ACHN (cell line): ENCODE measurements around the gene DCAF10.
A peak's percentile ranks its signal among the peaks of the same experiment; 100 is the strongest.
"Not testable (repeated sequence)": the region's sequence is repeated elsewhere in the genome, so short reads cannot be mapped to it uniquely, and the experiment has no call there.

Experiments used
- DNase-seq: peaks from one replicate; pipeline ENCODE4 v3.0.0-alpha.2; 2015
- in situ Hi-C: cut with HindIII; loops from 2 replicates; pipeline ENCODE4 v1.10.0; 2017; ENCODE audit warnings: low sequenced_read_pairs, low pct_ligation_motif_present, low pct_unique_long_range_greater_than_20kb

DCAF10 gene

DNA sequence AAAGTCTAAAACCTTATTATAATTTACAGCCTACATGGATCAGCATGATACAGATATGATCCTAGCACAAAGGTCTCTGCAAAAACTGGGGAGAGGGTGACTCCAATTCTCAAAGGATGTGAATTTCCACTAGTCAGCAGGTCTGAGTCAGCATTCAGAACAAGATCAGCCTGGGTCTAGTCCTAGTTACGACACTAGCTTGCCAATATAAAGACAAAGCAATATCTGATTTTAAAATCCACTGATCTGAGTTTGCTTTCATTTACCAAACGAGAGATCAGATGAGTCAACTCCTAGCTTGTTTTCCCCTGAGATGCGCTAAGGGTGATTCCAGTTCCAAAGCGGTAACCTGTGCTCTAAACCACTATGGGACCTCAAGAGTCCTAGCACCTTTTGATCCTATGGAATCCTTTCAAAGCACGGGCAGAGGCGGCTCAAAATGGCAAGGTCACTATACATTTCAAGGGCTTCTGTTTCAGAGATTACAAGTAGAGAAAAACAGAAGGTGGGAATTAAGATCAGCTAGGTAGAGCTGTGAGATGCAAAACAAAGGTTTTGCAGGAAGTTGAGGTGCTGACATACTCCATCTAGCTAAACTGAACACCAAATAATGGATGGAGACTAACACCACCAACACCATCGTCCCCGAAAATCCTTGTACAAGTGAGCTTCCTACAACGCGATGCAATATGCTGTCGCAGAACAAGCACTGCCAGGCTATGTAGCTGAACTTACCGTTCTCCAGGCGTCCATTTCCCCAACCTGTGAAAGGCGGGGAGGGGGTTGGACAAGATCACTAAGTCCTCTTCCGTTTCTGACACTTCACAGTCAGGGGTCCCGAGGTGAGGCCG, 102.4 kb downstream of the DCAF10 start:
- peak; percentile 11 for DNase-seq
- in situ Hi-C loops = no loop called here

DNA sequence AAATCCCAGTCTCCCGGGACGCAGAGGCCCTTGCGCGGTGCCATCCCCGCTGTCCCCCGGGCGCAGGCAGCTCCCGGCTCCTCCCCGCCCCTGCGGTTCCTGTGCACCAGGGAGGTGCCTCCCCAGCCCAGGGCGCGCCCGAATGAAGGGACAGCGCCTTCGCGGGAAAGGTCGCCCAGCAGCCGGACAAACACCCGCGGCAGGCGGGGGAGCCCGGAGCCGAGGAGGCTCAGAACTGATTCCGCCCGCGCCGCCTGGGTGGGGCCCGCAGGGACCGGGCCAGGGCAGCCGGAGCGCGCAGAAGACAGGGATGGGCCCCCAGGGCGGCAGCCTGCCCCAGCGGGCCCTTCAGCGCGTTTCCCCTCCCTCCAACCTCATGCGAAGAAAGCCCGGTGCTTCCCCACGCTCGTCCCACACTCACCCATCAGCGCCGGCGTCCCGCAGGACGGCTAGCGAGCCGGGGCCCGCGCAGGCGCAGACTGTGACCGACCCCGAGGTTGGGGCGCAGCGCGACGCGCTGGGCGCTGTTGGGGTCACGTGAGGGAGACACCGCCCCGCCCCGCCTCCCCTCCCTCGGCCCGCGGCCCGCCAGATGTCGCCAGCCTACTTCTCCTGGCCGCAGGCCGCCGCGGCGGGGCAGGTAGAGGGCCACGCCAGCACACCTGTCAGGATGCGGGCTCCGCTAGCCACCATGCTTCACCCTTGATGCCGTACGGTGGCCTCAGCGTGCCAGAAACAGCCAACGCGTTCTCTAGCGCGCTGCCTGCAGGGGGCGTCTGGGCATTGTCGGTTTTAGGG, 103.2 kb downstream of the DCAF10 start, which contains the start of gene SLC25A51:
SLC25A51 (minus strand) TSS at position 481 of the 798 bp plus-strand sequence. CDS start 15,577 bp downstream, outside the sequence.
- in situ Hi-C loops = no loop called here
- DNase-seq = peak; percentile 85

DNA sequence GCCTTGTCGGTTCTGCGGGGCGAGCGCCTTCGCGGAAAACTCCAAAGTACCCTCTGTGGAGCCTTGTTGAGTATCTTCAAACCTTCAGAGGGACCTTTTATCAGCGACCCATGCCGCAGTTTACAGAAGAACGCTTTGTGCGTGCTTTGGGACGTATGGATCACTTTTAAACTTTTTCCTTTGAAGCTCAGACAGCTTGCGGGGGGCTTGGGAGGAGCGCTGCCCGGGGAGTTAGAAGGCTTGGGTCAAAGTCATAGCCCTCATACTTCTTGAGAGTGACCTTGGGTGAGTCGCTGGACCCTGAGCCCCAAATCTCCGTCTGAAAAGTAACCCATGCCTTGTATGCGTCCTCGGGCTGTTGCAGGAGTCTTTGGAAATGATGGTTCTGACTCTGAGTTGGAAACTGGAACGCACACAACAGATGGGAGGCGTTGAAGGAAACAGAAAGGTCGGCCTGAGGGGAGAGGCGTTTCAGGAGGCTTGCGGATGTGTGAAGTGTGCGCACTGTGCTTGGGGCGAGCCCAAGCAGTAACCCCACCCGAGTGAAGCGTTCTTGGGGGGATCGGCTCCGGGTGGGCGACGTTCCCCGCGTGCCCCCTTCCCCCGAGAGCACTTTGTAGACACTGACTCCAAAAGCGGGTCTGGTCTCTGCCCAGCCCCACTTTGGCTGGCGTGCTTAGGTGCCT, 104.0 kb downstream of the DCAF10 start:
- DNase-seq = no peak
- in situ Hi-C loops = no loop called here

DNA sequence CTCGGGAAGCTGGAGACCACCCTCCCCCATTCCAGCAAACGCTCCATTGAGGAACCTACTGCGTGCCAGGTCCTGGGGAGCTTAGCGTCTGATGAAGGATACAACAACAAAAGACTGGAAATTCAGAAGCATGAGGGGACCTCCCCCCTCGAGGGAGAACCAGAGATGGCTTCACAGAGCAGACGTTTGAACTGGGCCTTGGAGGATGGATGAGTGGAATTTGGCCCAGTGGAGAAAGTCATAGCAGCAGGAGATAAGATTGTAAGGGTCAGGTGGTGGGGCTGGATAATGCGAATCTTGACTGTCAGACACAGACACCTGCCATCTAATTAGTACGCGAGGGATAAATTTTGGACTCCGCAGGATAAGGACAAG, 104.5 kb downstream of the DCAF10 start:
- in situ Hi-C loops = no loop called here
- no peak for DNase-seq

DNA sequence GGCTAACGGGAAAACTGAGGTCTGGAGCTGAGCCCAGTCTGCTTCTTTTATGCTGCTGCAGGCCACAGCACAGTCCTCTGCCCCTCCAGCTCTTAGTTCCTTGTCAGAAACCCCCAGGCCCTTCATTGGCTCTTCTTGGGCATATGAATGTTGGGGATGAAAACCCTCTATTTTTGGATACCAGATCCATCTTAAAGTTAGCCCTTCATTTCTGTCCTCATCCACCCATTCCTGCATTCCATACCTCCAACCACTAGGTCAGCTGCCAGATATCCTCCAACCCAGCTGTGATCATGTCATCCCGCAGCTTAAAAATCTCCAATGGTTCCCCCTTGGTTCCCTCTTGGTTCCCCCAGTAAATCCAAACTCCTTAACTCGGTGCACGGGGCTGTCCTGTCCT, 105.2 kb downstream of the DCAF10 start:
- no peak for DNase-seq
- in situ Hi-C loops = no loop called here

DNA sequence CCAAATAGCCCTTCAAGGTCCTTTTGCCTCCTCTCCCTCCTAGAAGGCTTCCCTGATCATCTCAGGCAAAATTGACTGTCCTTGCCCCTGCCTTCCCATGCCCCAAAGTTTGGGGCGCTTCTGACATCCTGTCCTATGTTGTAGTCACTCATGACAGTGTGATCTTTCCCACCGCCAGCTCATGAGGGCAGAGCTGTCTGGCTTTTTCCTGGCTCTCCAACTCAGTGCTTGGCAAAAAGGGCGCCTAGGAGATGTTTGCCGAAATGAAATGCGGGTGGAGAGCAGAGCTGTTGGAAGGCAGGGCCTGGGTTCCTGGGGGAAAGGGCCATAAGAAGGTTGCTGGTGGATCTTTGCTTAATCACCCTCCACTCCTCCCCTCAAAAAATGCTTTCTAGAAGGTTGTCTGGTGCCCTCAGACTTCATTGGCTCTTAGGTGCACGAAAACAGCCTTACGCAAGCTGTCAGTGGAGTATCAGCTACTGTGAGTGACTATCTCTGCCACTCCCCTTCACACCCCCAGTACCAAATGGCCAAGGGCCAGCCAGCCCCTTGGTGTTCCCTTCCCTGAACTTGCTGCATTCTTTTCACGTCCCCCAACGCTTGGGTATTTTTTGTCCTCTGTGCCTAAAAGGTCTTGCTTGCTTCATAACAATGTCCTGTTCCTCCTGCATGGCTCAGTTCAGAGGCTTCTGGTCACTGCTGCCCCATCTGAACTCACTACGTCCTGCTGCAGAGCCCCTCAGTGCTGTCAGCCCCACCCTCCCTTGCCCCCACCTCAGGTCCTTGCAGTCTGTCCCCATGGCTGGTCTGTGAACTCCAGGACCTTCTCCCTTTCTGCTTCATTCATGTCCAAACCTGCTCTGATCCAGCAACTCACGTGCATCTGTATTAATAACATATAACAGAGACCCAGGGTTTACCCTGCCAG, 106.0 kb downstream of the DCAF10 start:
- DNase-seq = no peak
- in situ Hi-C loops = no loop called here

DNA sequence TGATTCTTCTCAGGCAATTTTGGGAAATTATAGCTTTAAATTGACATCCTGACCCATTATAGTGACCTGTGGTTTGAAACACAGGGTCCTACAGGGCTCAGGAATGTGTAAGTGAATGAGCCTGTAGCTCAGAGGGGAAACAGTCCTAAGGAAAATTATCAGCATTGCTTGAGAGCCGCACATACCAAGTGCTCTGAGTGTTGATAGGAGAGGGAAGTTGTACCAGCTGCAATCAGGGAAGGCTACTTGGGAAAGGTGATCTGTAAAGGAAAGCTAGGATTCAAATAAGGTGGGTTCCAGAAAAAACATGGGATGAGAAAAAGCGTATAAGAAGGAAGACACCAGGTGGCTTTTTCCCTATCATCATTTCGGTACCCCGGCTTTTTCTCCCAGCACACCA, 107.7 kb downstream of the DCAF10 start:
- in situ Hi-C loops = no loop called here

DNA sequence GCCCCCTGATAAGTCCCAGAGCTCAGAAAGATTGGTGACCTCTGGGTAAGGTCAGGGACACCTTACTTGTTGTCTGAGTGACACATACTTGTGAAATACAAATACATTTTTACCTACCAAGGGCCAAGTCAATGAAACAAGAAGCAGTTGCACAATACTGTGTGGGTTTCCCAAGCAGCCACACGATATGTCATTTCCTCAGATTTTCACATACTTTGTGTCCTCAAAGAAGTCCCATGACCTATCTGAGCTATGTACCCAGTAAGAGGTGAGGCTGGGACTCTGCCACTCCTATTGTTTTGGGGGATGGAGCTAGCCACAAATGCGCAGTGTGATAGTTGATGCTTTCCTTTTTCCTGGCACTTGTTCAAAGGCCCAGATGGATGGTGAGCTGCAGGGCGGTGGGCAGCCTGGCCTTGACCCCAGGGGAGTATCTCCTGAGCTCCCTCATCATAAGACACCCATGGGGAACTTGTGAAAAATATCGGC, 108.1 kb downstream of the DCAF10 start:
- in situ Hi-C loops = no loop called here
- no peak for DNase-seq

More for the DNA sequence above, 107.7 kb downstream of the DCAF10 start:
- DNase-seq = no peak

DNA sequence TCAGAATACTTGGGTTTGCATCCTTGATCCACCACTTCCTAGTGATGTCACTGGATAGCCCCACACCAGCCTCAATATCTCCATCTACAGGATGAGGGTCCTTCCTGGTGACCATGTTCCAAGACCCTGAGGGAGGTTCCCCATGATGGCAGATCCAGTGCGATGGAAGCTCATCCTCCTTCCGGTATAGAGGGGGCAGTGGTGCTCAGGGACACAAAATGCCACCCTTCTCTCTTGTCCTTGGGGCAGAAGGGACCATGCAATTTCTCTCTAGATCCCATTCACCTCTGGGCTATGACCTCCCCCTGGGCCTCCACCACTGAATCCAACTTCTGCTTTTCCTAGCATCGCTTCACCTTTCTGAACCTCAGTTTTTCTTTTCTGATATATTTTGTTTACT, 108.7 kb downstream of the DCAF10 start:
- no peak for DNase-seq
- in situ Hi-C loops = no loop called here

DNA sequence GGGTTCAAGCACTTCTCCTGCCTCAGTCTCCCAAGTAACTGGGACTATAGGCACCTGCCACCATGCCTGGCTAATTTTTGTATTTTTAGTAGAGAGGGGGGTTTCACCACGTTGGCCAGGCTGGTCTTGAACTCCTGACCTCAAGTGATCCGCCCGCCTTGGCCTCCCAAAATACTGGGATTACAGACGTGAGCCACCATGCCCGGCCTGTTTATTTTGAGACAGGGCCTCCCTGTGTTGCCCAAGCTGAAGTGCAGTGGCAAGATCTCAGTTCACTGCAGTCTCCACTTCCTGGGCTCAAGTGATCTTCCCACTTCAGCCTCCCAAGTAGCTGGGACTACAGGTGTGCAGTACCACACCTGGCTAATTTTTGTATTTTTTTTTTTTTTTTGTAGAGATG, 109.2 kb downstream of the DCAF10 start:
- DNase-seq, in situ Hi-C loops: not testable (repeated sequence)

DNA sequence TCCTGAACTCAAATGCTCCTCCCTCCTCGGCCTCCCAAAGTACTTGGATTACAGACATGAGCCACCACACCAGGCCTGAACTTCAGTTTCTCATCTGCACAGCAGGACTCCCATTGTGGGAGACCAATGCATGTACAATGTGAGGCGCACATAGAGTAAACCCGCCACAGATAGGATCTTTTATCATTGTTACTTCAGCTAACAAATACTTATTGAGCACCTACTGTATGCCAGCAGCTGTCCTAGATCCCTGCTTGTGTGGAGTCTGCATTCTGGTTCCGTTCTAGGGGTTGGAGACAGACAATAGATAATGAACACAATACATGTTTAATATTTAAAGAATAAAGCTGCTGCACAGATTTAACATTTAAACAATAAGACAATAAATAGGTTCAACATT, 109.7 kb downstream of the DCAF10 start:
- in situ Hi-C loops = no loop called here
- DNase-seq = no peak

DNA sequence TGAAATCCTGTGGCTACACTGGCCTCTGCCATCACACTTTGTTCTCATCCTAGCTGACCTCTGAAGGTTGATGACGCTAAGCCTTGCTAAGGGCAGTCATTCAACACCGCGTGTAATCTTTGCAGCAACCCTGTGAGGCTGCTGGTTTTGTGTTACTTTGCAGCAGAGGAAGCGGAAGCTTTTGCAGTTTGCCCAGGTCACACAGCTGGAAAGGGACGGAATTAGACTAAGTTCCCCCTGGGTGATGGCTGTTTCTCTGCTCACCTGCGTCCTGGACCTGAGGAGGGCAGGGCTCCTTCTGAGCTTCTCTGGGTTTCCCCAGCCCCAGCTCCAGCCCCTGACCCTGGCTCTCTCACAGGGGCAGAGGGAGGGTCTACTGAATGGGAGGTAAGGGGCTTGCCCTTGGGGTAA, 110.7 kb downstream of the DCAF10 start:
- in situ Hi-C loops = no loop called here
- no peak for DNase-seq

DNA sequence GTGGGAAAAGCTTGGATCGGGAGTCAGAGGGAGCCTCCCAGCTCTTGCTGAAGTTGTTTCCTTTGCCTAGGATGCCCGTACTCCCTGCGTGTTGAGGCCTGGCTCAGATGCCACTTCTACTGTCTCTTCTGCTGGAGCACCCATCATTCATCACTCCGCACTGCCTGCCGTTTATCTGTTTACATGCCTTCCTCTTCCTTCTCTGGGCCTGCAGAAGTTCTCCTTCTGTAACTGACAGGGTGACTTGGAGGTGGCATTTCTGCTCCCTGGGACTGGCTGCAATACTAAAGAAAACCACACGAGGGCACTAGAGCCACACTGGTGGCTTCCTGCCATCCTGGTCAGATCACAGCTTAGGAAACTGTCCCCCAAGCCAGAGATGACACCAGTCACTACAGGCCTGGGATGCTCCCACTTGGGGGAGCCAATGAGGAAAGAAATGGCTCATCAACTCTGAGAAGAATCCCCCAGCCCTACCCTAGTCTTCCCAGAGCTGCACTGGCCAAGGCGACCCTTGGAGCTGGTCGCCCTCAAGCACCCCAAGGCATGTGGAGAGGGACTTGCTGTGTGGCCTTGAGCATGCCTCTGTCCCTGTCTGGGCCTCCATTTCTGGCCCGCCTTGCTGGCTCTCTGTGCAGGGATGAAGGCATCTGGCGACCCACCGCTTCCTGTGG, 113.0 kb downstream of the DCAF10 start:
- in situ Hi-C loops = no loop called here
- DNase-seq = peak; percentile 64

DNA sequence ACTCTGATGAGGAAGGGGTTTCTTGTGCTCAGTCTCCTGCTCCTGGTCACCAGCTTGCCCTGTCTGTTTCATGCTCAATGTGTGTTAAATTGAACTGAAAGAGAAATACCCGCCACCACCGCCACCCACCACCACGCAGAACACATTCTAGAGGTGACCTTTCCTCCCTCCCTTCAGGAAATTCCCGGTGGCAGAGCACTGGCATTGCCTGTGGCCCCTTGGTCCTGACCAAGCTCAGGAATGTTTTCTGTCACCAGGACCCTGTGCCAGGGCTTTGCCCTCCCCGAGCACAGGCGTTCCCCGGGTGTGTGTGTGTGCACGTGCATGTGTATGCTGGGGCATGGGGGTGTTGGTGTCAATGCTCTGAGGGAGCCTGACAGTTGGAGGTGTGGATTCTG, 113.6 kb downstream of the DCAF10 start:
- in situ Hi-C loops = no loop called here

DNA sequence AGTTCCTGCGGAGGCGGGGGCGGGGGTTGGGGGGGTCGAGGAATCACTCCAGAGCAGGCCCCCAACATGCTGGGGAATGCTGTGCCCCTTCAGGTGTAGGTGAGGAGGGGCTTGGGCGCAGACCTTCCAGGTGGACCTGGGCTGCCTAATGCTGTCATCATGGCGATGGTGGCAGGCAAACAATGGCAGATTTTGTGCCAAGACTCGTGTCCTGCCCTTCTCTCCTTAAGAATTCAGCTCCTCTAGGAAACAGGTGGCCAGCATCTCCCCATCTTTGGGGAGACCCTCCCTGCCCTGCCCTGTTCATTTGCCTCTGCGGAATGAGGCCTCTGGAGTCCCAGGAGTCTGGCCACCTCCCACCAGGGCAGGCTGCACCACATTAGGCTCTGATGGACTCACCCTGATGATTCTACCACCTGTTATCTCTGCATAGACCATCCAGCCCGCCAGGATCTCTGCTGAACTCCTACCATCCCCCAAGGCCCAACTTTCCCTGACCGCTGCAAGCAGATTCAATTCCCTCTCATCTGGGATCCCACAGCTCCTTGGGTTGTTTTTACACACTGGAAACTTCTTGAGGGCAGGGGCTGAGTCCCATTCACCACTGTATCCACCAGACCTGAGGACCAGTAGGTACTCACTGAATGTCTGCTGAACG, 114.2 kb downstream of the DCAF10 start:
- in situ Hi-C loops = no loop called here
- DNase-seq = no peak

More for the DNA sequence above, 113.6 kb downstream of the DCAF10 start:
- no peak for DNase-seq

DNA sequence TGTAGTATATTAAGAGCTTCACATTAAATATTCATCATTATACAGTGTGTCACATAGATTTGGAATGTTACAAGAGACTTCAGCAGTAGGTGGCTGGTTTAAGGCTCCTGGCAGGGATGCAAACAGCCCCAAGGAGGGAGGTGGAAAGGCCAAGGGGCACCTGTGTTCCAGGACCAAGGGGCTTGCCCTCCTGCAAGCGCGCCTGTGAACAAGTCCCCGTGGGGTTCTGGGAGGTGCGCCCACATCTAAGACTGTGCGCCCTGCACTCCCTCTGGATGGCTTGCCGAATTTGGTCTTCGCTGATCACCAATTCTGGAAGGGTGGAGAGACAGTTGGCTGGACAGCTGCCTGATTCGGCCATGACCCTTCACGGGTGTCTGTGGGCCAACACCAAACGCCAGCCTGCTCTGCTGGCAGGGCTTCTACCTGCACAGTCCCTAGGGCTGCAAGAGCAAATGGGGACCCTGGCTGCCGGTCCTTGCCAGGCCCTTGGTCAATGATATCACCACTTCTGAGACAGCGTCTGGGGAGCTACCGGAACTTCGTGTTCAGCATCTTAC, 115.4 kb downstream of the DCAF10 start:
- in situ Hi-C loops = no loop called here
- no peak for DNase-seq
